GM12801 (cell line): ENCODE measurements around the gene ZNF543.

Experiments
- TF ChIP-seq, protein P1 (sequence below): IDR thresholded peaks from one replicate; pipeline ENCODE4 v1.5.1; 2011; ENCODE audit warnings: control low read depth; ENCODE audit not compliant: insufficient read length; ENCODE audit errors: extremely low read depth

Gene ZNF543

DNA sequence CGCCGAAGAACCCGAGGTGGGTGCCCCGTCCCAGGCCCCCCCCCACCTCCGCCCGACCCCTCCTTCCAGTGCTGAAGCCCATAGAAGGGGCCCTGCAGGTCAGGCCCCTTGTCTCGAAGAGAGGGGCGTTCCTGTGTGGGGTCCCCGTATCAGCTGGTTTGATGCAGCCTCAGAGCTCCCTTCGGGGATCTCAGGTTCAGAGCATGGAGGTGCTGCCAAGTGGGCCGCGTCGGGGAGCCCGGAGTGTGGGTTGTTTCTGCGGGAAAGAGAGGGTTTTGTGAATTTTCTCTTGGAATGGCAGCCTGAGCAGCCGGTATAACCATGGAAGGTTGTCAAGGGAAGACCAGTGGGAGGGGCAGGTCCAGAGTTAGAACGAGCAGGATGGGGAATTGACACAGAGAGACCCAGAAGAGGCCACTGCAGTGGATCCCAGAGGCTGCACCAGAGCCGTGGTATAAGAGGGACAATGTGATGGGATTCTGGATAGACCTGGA, 43.5 kb downstream of the ZNF543 start:
- TF ChIP-seq, protein P1, sequence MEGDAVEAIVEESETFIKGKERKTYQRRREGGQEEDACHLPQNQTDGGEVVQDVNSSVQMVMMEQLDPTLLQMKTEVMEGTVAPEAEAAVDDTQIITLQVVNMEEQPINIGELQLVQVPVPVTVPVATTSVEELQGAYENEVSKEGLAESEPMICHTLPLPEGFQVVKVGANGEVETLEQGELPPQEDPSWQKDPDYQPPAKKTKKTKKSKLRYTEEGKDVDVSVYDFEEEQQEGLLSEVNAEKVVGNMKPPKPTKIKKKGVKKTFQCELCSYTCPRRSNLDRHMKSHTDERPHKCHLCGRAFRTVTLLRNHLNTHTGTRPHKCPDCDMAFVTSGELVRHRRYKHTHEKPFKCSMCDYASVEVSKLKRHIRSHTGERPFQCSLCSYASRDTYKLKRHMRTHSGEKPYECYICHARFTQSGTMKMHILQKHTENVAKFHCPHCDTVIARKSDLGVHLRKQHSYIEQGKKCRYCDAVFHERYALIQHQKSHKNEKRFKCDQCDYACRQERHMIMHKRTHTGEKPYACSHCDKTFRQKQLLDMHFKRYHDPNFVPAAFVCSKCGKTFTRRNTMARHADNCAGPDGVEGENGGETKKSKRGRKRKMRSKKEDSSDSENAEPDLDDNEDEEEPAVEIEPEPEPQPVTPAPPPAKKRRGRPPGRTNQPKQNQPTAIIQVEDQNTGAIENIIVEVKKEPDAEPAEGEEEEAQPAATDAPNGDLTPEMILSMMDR = no peak

- TF ChIP-seq, protein P1 = no peak
Measured at GRCh38 chr19:57366776-57367175, 46.5 kb downstream of the ZNF543 start.

DNA sequence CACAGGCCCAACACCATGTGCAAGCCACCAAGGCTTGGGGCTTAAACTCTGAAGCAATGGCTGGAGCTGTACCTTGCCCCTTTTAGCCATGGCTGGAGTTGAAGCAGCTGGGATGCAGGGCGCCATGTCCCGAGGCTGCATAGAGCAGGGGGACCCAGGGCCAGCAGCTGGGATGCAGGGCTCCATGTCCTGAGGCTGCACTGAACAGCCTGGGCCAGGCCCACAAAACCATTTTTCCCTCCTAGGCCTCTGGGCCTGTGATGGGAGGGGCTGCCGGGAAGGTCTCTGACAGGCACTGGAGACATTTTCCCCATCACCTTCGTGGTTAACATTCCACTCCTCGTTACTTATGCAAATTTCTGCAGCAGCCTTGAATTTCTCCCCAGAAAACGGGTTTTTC, 53.9 kb downstream of the ZNF543 start:
- TF ChIP-seq, protein P1 = no peak

DNA sequence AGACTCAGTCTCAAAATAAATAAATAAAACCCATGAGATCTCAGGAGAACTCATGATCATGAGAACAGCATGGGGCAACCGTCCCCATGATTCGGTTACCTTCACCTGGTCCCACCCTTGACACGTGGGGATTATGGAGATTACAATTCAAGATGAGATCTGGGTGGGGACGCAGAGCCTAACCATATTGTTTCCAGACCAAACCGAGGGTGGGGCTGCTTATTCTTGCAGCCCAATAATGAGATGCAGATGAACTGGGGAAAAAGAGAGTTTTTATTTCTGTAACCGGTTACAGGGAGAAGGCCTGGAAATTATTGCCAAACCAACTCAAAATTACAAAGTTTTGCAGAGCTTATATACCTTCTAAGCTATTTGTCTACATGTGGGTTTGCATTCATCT, 55.9 kb downstream of the ZNF543 start:
- TF ChIP-seq, protein P1 = no peak

GRCh38 chr19:57377498-57378146, 57.4 kb downstream of the ZNF543 start:
- TF ChIP-seq, protein P1 = no peak
